H1 (cell line): ENCODE results near the gene RNF41. TPM values are rescaled to one million over a fixed set of nuclear protein-coding genes. Genes with fewer than 3 reads are reported as not detected.

Experiments used
- CTCF ChIA-PET: fragments of 300-600 bp; sonication (Branson Sonifier 250); formaldehyde crosslinking; loops from one replicate; lab custom pipeline; 2021; ENCODE audit not compliant: partially characterized antibody; lab: Charles Lee
- POLR2A ChIA-PET: fragments of 300-600 bp; sonication (Branson Sonifier 250); formaldehyde crosslinking; loops from one replicate; lab custom pipeline; 2021; ENCODE audit warnings: inconsistent platforms; ENCODE audit not compliant: partially characterized antibody; lab: Charles Lee
- DNase-seq, 2 experiments: peaks; one replicate each; pipeline versions ENCODE4 v3.0.0 to v3.0.0-alpha.2; 2010 to 2022; ENCODE audit warnings: low spot score in 2 of 2, low read depth in 1 of 2, mixed read lengths in 1 of 2
- FAIRE-seq: peaks from 2 replicates; lab custom pipeline; 2011; peaks lifted over from hg19 to GRCh38; lab: Jason Lieb, UNC
- H2AFZ ChIP-seq: 2 replicates; pipeline ENCODE4 v1.8.1; 2012; ENCODE audit warnings: low read length, inconsistent platforms
- H2AK5ac ChIP-seq: 2 replicates; pipeline ENCODE4 v1.6.1; 2013; ENCODE audit warnings: low read depth, low read length
- H2BK120ac ChIP-seq: replicated peaks from 2 replicates; pipeline ENCODE3; 2013; ENCODE audit warnings: low read depth, low read length, inconsistent platforms
- H2BK12ac ChIP-seq: 2 replicates; pipeline ENCODE4 v1.6.1; 2013; ENCODE audit warnings: low read depth, low read length
- H2BK15ac ChIP-seq: 2 replicates; pipeline ENCODE4 v1.6.1; 2013; ENCODE audit warnings: low read length
- H2BK20ac ChIP-seq: 2 replicates; pipeline ENCODE4 v1.6.1; 2013; ENCODE audit warnings: low read length
- H2BK5ac ChIP-seq: 2 replicates; pipeline ENCODE4 v1.6.1; 2013; ENCODE audit warnings: low read depth, low read length
- H3K14ac ChIP-seq: 2 replicates; pipeline ENCODE4 v1.6.1; 2013; ENCODE audit warnings: inconsistent platforms; ENCODE audit not compliant: insufficient read length
- H3K18ac ChIP-seq: 2 replicates; pipeline ENCODE4 v1.6.1; 2013; ENCODE audit warnings: low read length; ENCODE audit errors: extremely low read depth
- H3K23ac ChIP-seq: 2 replicates; pipeline ENCODE4 v1.6.1; 2013; ENCODE audit warnings: inconsistent platforms; ENCODE audit not compliant: insufficient read length
- H3K23me2 ChIP-seq: 2 replicates; pipeline ENCODE4 v1.6.1; 2013; ENCODE audit warnings: low read depth, low read length
- H3K27ac ChIP-seq: 2 replicates; pipeline ENCODE4 v1.6.1; 2011; ENCODE audit warnings: low read depth, low read length, inconsistent platforms
- H3K27me3 ChIP-seq, 4 experiments: replicated peaks in 1 of 4; 1 replicate in 1 of 4; 2 replicates in 3 of 4; pipeline versions ENCODE4 v1.6.1 to v1.8.1; 2011 to 2013; ENCODE audit warnings: low read length in 3 of 4, mild to moderate bottlenecking in 3 of 4, inconsistent platforms in 2 of 4, mixed read lengths in 2 of 4, moderate library complexity in 1 of 4; ENCODE audit not compliant: control insufficient read depth in 3 of 4, insufficient read depth in 3 of 4; ENCODE audit errors: extremely low read depth in 1 of 4
- H3K36me3 ChIP-seq, 4 experiments: 2 replicates each; pipeline versions ENCODE4 v1.6.1 to v1.8.1; 2011 to 2013; ENCODE audit warnings: mild to moderate bottlenecking in 4 of 4, low read length in 3 of 4, moderate library complexity in 2 of 4, control low read depth in 1 of 4, inconsistent platforms in 1 of 4; ENCODE audit not compliant: insufficient read depth in 4 of 4, control insufficient read depth in 2 of 4
- H3K4ac ChIP-seq: replicated peaks from 2 replicates; pipeline ENCODE3; 2013; ENCODE audit warnings: low read length, low read depth, mixed read lengths, inconsistent platforms; ENCODE audit not compliant: insufficient read length
- H3K4me1 ChIP-seq, 4 experiments: replicated peaks in 1 of 4; 1 replicate in 1 of 4; 2 replicates in 3 of 4; pipeline versions ENCODE4 v1.6.1 to v1.8.1; 2011 to 2013; ENCODE audit warnings: low read length in 3 of 4, inconsistent platforms in 2 of 4, mixed read lengths in 1 of 4; ENCODE audit not compliant: insufficient read depth in 4 of 4, control insufficient read depth in 3 of 4
- H3K4me2 ChIP-seq, 2 experiments: 2 replicates each; pipeline versions ENCODE4 v1.6.1 to v1.8.1; 2011 to 2013; ENCODE audit warnings: low read depth in 2 of 2, low read length in 2 of 2, control low read depth in 1 of 2, inconsistent platforms in 1 of 2, mild to moderate bottlenecking in 1 of 2; ENCODE audit not compliant: insufficient read depth in 1 of 2
- H3K4me3 ChIP-seq, 4 experiments: fragments of 200-600, 300-600 bp in 1 of 4; sonication (generic), shearing (Covaris generic), sonication (Bioruptor Twin) in 1 of 4; 2 replicates each; pipeline versions ENCODE4 v1.5.1 to v1.8.1; 2011 to 2016; ENCODE audit warnings: low read length in 4 of 4, low read depth in 3 of 4, control low read depth in 2 of 4, inconsistent platforms in 2 of 4, mild to moderate bottlenecking in 2 of 4, mixed read lengths in 1 of 4, moderate library complexity in 1 of 4; ENCODE audit not compliant: insufficient read depth in 2 of 4; ENCODE audit errors: extremely low read depth in 1 of 4
- H3K56ac ChIP-seq: replicated peaks from 2 replicates; pipeline ENCODE3; 2013; ENCODE audit warnings: low read depth, mild to moderate bottlenecking, mixed read lengths, low read length, inconsistent platforms; ENCODE audit not compliant: insufficient read length
- H3K79me1 ChIP-seq: 2 replicates; pipeline ENCODE4 v1.6.1; 2013; ENCODE audit warnings: low read depth, low read length, control low read depth
- H3K79me2 ChIP-seq, 2 experiments: 2 replicates each; pipeline versions ENCODE4 v1.6.1 to v1.8.1; 2012 to 2013; ENCODE audit warnings: low read length in 2 of 2, mild to moderate bottlenecking in 2 of 2, inconsistent platforms in 1 of 2; ENCODE audit not compliant: insufficient read depth in 2 of 2, control insufficient read depth in 1 of 2
- H3K9ac ChIP-seq, 4 experiments: replicated peaks in 1 of 4; 1 replicate in 1 of 4; 2 replicates in 3 of 4; pipeline versions ENCODE4 v1.6.1 to v1.8.1; 2011 to 2013; ENCODE audit warnings: low read depth in 3 of 4, low read length in 3 of 4, control low read depth in 2 of 4, mild to moderate bottlenecking in 2 of 4, moderate library complexity in 2 of 4, inconsistent platforms in 1 of 4; ENCODE audit errors: extremely low read depth in 1 of 4
- H3K9me3 ChIP-seq, 2 experiments: 2 replicates each; pipeline versions ENCODE4 v1.6.1 to v1.8.1; 2012 to 2013; ENCODE audit warnings: mild to moderate bottlenecking in 2 of 2, moderate library complexity in 2 of 2, control low read depth in 1 of 2, inconsistent platforms in 1 of 2, low read depth in 1 of 2, low read length in 1 of 2, mixed read lengths in 1 of 2; ENCODE audit not compliant: insufficient read depth in 2 of 2
- H4K20me1 ChIP-seq, 2 experiments: replicated peaks in 1 of 2; 2 replicates each; pipeline versions ENCODE3 to v1.8.1; 2011 to 2013; ENCODE audit warnings: inconsistent platforms in 2 of 2, low read length in 2 of 2, mild to moderate bottlenecking in 1 of 2; ENCODE audit not compliant: insufficient read depth in 2 of 2, control insufficient read depth in 1 of 2
- H4K5ac ChIP-seq: 2 replicates; pipeline ENCODE4 v1.6.1; 2013; ENCODE audit warnings: low read length, low read depth, mixed read lengths, inconsistent platforms; ENCODE audit not compliant: insufficient read length
- H4K8ac ChIP-seq: 2 replicates; pipeline ENCODE4 v1.8.0; 2013; ENCODE audit warnings: mild to moderate bottlenecking, moderate library complexity, low read length, inconsistent platforms; ENCODE audit not compliant: insufficient read depth; ENCODE audit errors: extremely low read depth
- H4K91ac ChIP-seq: replicated peaks from 2 replicates; pipeline ENCODE3; 2013; ENCODE audit warnings: low read length, mixed read lengths, inconsistent platforms; ENCODE audit not compliant: insufficient read length
- JUND ChIP-seq: IDR thresholded peaks from 2 replicates; pipeline ENCODE4 v1.6.1; 2011; ENCODE audit warnings: mild to moderate bottlenecking, improper control_type of control experiment, low read length
- POLR2AphosphoS5 ChIP-seq: IDR thresholded peaks from 2 replicates; pipeline ENCODE4 v1.6.1; 2011; ENCODE audit warnings: low read depth, low read length
- whole genome bisulfite sequencing, 2 experiments: shearing (Covaris generic) in 1 of 2; methylation state at CpG; one replicate each; pipeline versions ENCODE4 v1.1.6 to v1.1.7; 2013 to 2015; ENCODE audit warnings: low lambda C conversion rate in 2 of 2, mixed read lengths in 2 of 2, inconsistent platforms in 1 of 2, low coverage in 1 of 2, missing lambda C conversion rate in 1 of 2; ENCODE audit not compliant: insufficient replicate concordance in 2 of 2, insufficient coverage in 1 of 2, insufficient read length in 1 of 2; ENCODE audit errors: extremely low coverage in 1 of 2, missing lambda C conversion rate in 1 of 2; 5-methylcytosine and 5-hydroxymethylcytosine counted together
- polyA plus RNA-seq, 7 experiments: library from polyadenylated mRNA; depleted of rRNA in 3 of 7; stranded (reverse) in 5 of 7; unstranded in 2 of 7; fragments of >200 nt in 5 of 7; fragments of 200-250 nt in 2 of 7; gene quantifications; 1 replicate in 5 of 7; 2 replicates in 1 of 7; 4 replicates in 1 of 7; pipeline versions ENCODE4 v1.2.1 to v1.2.3, GENCODE V29; 2011 to 2013; ENCODE audit warnings: missing spikeins in 2 of 7, mixed read lengths in 2 of 7
- total RNA-seq: library from RNA; stranded (reverse); fragmentation: NEBNext Ultra II Directional; extraction: Animal tissue kit (Norgen Biotek cat#: 25700); gene quantifications from 2 replicates; pipeline ENCODE4 v1.2.1, GENCODE V29; 2021

Gene RNF41
- total and polyA plus RNA-seq, 2 of the 8 experiments (the other 6 are each of a cell fraction or from before 2014, with no cell fraction given): 55.5 to 98.6 TPM

- no peak for FAIRE-seq
- Histone ChIP-seq H3K4me3 (no peak overlapping the region), H2BK12ac (no peak overlapping the region), H4K91ac (no peak overlapping the region), H3K9me3 (no peaks in the 10 kb centered on the region), H3K14ac (no peak overlapping the region), H3K4me1 (peaks cover 9 to 26% (median 18%) of the 10 kb centered on the region in 4 experiments), H2AK5ac (no peak overlapping the region), H3K23me2 (peaks cover 24% of the 10 kb centered on the region), H4K8ac (no peak overlapping the region), H3K4ac (no peak overlapping the region), H3K18ac (no peak overlapping the region), H4K20me1 (peaks cover 7 to 12% of the 10 kb centered on the region in 2 experiments), H2BK5ac (no peak overlapping the region), H2AFZ (no peak overlapping the region), H3K36me3 (peaks cover 10 to 25% (median 14%) of the 10 kb centered on the region in 4 experiments), H3K27ac (no peak overlapping the region), H2BK20ac (no peak overlapping the region), H4K5ac (no peak overlapping the region), H2BK15ac (no peak overlapping the region), H3K4me2 (no peak overlapping the region), H3K9ac (no peak overlapping the region), H3K79me1 (peaks cover 5% of the 10 kb centered on the region; the same call in 1 of the 2 replicates), H3K56ac (no peak overlapping the region), H2BK120ac (no peak overlapping the region), H3K23ac (no peak overlapping the region), H3K79me2 (peaks cover 3 to 28% of the 10 kb centered on the region in 2 experiments), H3K27me3 (no peaks in the 10 kb centered on the region)
- 92% methylated on average over 11 of the region's 11 CpGs; no CpG with 5 or more reads in 1 of the 2 experiments for WGBS, 2 experiments
- TF ChIP-seq POLR2AphosphoS5 (0 out of 2 replicates have a peak, but pooled peaks have one; percentile 4), JUND (no peak)
- ChIA-PET POLR2A (interaction anchor here (0.6 to 15.6 kb wide), 9 partner anchors 8 to 294 kb away, joined by 3 to 656 read pairs (median 6); partner anchors contain the start of genes COQ10A, PA2G4, RNF41 and SMARCC2), CTCF (interaction anchor here (0.7 to 2.7 kb wide), 7 partner anchors 27 to 43 kb away, joined by 3 to 15 read pairs (median 4); partner anchors contain the start of genes ESYT1, SMARCC2 and ZC3H10)
- no peak for DNase-seq
These were observed 66.4 kb downstream of the RNF41 start for GRCh38 chr12:56155256-56155845.
